Hepatocyte (in vitro differentiated cells): ENCODE measurements around the gene KLHL18. TPM values are rescaled to one million over a fixed set of nuclear protein-coding genes. Genes with fewer than 3 reads are reported as not detected.

Experiments used
- DNase-seq: peaks from one replicate; pipeline ENCODE4 v3.0.0-alpha.2; 2016; ENCODE audit warnings: low spot score
- H2AFZ ChIP-seq: fragments of 200-600 bp; sonication (generic); 2 replicates; pipeline ENCODE4 v1.6.0; 2016; ENCODE audit warnings: antibody characterized with exemption, mild to moderate bottlenecking
- H3K27ac ChIP-seq: fragments of 200-600 bp; sonication (generic); 2 replicates; pipeline ENCODE4 v1.5.1; 2016; ENCODE audit warnings: mild to moderate bottlenecking
- H3K27me3 ChIP-seq: fragments of 200-600 bp; sonication (generic); 2 replicates; pipeline ENCODE4 v1.6.1; 2016
- H3K36me3 ChIP-seq: fragments of 200-600 bp; sonication (generic); replicated peaks from 2 replicates; pipeline ENCODE4 v1.5.1; 2016; ENCODE audit warnings: low read depth; ENCODE audit not compliant: insufficient read depth
- H3K4me1 ChIP-seq: fragments of 200-600 bp; sonication (generic); 2 replicates; pipeline ENCODE4 v1.5.1; 2016; ENCODE audit warnings: mild to moderate bottlenecking, moderate library complexity; ENCODE audit not compliant: insufficient read depth
- H3K4me2 ChIP-seq: fragments of 200-600 bp; sonication (generic); 2 replicates; pipeline ENCODE4 v1.6.0; 2016
- H3K4me3 ChIP-seq: fragments of 200-600 bp; sonication (generic); 2 replicates; pipeline ENCODE4 v1.5.1; 2016; ENCODE audit warnings: mild to moderate bottlenecking
- H3K79me2 ChIP-seq: fragments of 200-600 bp; sonication (generic); 2 replicates; pipeline ENCODE4 v1.6.0; 2017; ENCODE audit warnings: mild to moderate bottlenecking
- H3K9me2 ChIP-seq: fragments of 200-600 bp; sonication (generic); replicated peaks from 2 replicates; pipeline ENCODE4 v1.6.0; 2017; ENCODE audit warnings: mild to moderate bottlenecking; ENCODE audit not compliant: insufficient read depth
- H3K9me3 ChIP-seq: fragments of 200-600 bp; sonication (generic); 2 replicates; pipeline ENCODE4 v1.5.1; 2016; ENCODE audit warnings: low read depth, mild to moderate bottlenecking
- H4K20me1 ChIP-seq: fragments of 200-600 bp; sonication (generic); 2 replicates; pipeline ENCODE4 v1.6.0; 2016; ENCODE audit warnings: mild to moderate bottlenecking; ENCODE audit not compliant: insufficient read depth, poor library complexity, severe bottlenecking
- CTCF ChIP-seq: fragments of 200-600 bp; sonication (generic); IDR thresholded peaks from 2 replicates; pipeline ENCODE4 v1.5.1; 2016; ENCODE audit warnings: antibody characterized with exemption, mild to moderate bottlenecking; ENCODE audit not compliant: poor library complexity
- EZH2 ChIP-seq: fragments of 200-600 bp; sonication (generic); IDR thresholded peaks from 2 replicates; pipeline ENCODE4 v1.6.1; 2016; ENCODE audit warnings: antibody characterized with exemption, mild to moderate bottlenecking, borderline replicate concordance
- EZH2phosphoT487 ChIP-seq: fragments of 200-600 bp; sonication (generic); IDR thresholded peaks from one replicate; pipeline ENCODE4 v1.6.1; 2018; ENCODE audit warnings: antibody characterized with exemption, mild to moderate bottlenecking, low read depth, moderate library complexity; ENCODE audit not compliant: unreplicated experiment, severe bottlenecking
- WGBS: methylation state at CpG from one replicate; pipeline ENCODE4 v1.1.6; 2016; ENCODE audit warnings: low lambda C conversion rate; ENCODE audit errors: missing lambda C conversion rate; 5-methylcytosine and 5-hydroxymethylcytosine counted together
- polyA plus RNA-seq: library from polyadenylated mRNA; unstranded; fragments of >200 nt; fragmentation: Nextera tagmentation; extraction: Ambion mirVana; gene quantifications from 2 replicates; pipeline ENCODE4 v1.2.1, GENCODE V29; 2016
- total RNA-seq: library from RNA; depleted of rRNA; stranded (reverse); fragments of >200 nt; gene quantifications from 2 replicates; pipeline ENCODE4 v1.2.3, GENCODE V29; 2014

The KLHL18 gene
- total and polyA plus RNA-seq, 2 experiments from 2014 or later: 11.6 to 13.6 TPM

GRCh38 chr3:47259114-47259513 is 23.6 kb upstream of the KLHL18 start:
- DNase-seq: no peak
- no peak overlapping the region for H3K4me3 ChIP-seq
- no peaks in the 10 kb centered on the region for H3K9me3 ChIP-seq
- H3K9me2 ChIP-seq: no peaks in the 10 kb centered on the region
- H4K20me1 ChIP-seq: no peaks in the 10 kb centered on the region
- TF ChIP-seq EZH2phosphoT487 (no peak), CTCF (no peak), EZH2 (no peak)
- peak overlapping the region; percentile 78 for H2AFZ ChIP-seq
- H3K4me1 ChIP-seq: peaks cover 6% of the 10 kb centered on the region
- 90% methylated on average over 3 of the region's 3 CpGs for WGBS
- no peaks in the 10 kb centered on the region for H3K27me3 ChIP-seq
- H3K79me2 ChIP-seq: no peaks in the 10 kb centered on the region
- H3K27ac ChIP-seq: peak overlapping the region; percentile 92
- no peak overlapping the region for H3K4me2 ChIP-seq
- H3K36me3 ChIP-seq: no peaks in the 10 kb centered on the region

- Histone ChIP-seq H2AFZ (no peak overlapping the region), H3K4me2 (no peak overlapping the region)
- 83% methylated on average over 4 of the region's 4 CpGs for WGBS
These were observed 22.1 kb upstream of the KLHL18 start for GRCh38 chr3:47260605-47261004.

GRCh38 chr3:47261301-47261700 is 21.4 kb upstream of the KLHL18 start:
- Histone ChIP-seq H4K20me1 (no peaks in the 10 kb centered on the region), H3K9me3 (no peaks in the 10 kb centered on the region), H3K4me1 (peaks cover 6% of the 10 kb centered on the region), H3K4me3 (no peak overlapping the region), H3K79me2 (no peaks in the 10 kb centered on the region), H3K36me3 (no peaks in the 10 kb centered on the region), H3K27me3 (no peaks in the 10 kb centered on the region), H3K4me2 (no peak overlapping the region), H3K9me2 (no peaks in the 10 kb centered on the region), H2AFZ (no peak overlapping the region), H3K27ac (no peak overlapping the region)
- no peak for TF ChIP-seq EZH2phosphoT487
- no peak for TF ChIP-seq EZH2
- no peak for TF ChIP-seq CTCF
- 87% methylated on average over 3 of the region's 3 CpGs for WGBS
- DNase-seq: no peak

More at GRCh38 chr3:47260605-47261004, 22.1 kb upstream of the KLHL18 start:
- Histone ChIP-seq H3K79me2 (no peaks in the 10 kb centered on the region), H3K9me3 (no peaks in the 10 kb centered on the region), H3K9me2 (no peaks in the 10 kb centered on the region), H3K4me3 (no peak overlapping the region), H3K27ac (no peak overlapping the region), H4K20me1 (no peaks in the 10 kb centered on the region), H3K4me1 (peaks cover 6% of the 10 kb centered on the region), H3K27me3 (no peaks in the 10 kb centered on the region), H3K36me3 (no peaks in the 10 kb centered on the region)
- TF ChIP-seq EZH2: no peak
- TF ChIP-seq CTCF: no peak
- TF ChIP-seq EZH2phosphoT487: no peak
- no peak for DNase-seq

- Histone ChIP-seq H3K36me3 (no peaks in the 10 kb centered on the region), H2AFZ (no peak overlapping the region), H3K79me2 (no peaks in the 10 kb centered on the region), H3K4me2 (no peak overlapping the region), H3K4me3 (no peak overlapping the region), H3K9me2 (no peaks in the 10 kb centered on the region), H3K4me1 (peaks cover 4% of the 10 kb centered on the region), H3K27me3 (no peaks in the 10 kb centered on the region), H3K27ac (no peak overlapping the region), H4K20me1 (no peaks in the 10 kb centered on the region), H3K9me3 (no peaks in the 10 kb centered on the region)
- no peak for DNase-seq
- no peak for TF ChIP-seq EZH2phosphoT487
- no peak for TF ChIP-seq EZH2
- TF ChIP-seq CTCF: no peak
- WGBS: 100% methylated on average over 1 of the region's 1 CpG
These were observed 17.7 kb upstream of the KLHL18 start for GRCh38 chr3:47265008-47265407.
